Renal cortex interstitium (tissue), 11 donors: ENCODE measurements around the gene TMEM184B. TPM values are rescaled to one million over a fixed set of nuclear protein-coding genes. Genes with fewer than 3 reads are reported as not detected.

Experiments
- DNase-seq, 11 donors: peaks; one replicate each; pipeline ENCODE4 v3.0.0-alpha.2; 2013; ENCODE audit warnings: low read depth in 9 of 11, low spot score in 4 of 11; ENCODE audit errors: extremely low read depth in 1 of 11
- polyA plus RNA-seq, 3 donors: library from polyadenylated mRNA; unstranded; fragments of 120-200 nt; gene quantifications; one replicate each; pipeline ENCODE4 v1.2.1, GENCODE V29; 2013; ENCODE audit not compliant: insufficient read length in 3 of 3

Gene TMEM184B
- polyA plus RNA-seq, 3 donors = 39.8 to 42.2 (median 42.0) TPM

DNA sequence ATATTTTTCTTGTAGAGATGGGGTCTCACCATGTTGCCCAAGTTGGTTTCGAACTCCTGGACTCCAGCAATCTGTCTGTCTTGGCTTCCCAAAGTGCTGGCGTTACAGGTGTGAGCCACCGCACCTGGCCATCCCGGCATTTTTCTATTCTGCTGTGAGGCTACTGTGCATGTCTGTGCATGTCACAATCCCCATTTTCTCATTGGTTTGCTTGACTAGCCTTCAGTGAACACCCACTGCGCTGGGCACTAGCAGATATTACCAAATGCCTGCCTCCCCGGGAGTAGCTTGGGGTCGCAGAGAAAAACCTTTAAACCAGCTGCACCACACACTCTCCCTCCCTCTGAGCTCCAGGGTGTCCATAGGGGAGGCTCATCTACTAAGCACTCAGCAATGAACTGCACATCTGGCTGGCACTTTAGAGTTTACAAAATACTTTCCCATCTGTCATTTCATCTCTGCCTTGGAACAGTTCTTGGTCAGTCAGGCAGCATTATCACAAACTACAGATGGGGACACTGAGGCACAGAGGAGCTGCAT lies 39.5 kb upstream of the TMEM184B start:
- DNase-seq = no peak

DNA sequence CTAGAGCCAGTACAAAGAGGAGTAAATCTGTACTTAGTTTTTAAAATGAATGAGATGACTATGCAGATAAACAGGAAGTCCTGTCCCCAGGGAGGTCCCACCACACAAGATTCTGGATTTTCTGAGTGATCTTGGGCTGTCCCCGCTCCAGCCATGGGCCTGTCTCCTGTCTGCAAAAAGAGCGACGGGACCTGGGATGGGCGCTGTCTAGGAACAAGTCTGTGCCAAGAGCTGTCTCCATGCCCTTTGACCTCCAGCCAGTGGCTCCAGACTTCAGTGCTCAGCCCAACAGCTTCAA lies 38.5 kb upstream of the TMEM184B start:
- no peak for DNase-seq

DNA sequence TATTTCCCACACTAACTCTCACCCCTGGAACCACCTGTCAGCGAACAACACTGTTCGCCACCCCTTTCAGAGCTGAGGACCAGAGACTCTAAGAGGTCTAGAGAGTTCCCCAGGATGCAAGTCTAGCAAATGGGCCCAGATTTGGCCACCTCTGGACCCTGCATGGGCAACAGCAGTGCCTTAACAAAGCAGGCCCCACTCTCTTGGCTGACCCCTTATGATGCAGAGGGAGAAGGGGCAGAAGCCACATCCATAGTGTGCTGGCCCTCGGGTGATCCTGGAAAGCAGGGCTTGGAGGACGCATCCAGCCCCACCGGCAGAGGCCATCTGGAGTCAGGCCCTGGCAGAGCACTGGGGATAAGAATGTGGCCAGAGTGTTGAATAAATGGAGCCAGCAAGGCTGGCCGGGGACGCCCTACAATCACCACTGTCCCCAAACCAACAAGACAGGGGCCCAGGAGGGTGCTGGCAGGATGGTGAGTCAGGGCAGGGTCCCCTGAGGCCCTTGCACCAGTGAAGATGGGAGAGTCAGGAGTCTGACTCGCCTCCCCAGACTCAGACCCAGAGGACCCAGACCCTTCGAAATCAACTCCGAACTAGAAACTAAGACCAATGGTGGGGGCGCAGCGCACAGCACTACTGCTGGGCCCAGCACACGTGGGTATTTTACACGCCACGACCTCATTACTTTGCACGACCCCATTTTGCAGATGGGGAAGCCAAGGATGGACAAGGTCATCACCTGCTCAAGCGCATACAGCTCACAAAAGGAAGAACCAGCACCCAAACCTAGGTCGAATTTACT lies 37.9 kb upstream of the TMEM184B start:
- no peak for DNase-seq

DNA sequence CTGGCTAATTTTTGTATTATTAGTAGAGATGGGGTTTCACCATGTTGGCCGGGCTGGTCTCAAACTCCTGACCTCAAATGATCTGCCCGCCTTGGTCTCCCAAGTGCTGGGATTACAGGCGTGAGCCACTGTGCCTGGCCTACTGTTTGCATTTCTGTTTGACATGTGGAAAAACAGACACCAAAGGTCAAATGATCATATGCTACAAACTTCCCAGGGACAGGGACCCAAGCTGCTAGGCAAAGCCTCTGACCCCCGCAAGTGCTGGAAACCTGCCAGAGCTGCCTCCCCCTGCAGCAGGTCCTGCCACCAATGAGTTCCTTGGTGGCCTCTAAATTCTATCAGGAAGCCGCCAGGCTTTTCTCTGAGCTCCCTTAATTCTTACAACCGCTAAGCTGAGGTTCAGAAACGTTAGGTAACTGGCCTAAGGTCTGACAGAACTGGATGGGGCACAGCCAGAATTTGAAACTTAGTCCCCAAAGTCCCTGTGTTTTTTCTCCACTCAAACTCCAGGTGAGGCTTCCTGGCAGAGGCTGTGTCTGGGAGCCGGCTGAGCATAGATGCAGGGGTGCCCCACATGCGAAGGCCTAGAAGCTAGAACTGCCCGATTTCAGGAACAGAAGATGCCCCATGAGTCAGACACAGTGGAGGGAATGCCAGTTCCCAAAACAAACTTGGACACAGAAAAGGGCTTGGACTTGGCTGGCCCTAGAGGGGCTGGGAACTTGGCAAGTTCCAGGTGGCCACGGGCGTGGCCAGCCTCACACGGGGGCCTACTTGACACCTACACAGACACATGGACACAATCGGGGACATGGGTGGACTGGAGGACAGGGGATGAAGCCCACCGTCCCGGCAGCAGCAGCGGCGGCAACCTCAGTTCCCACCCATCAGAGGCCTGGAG lies 37.1 kb upstream of the TMEM184B start:
- no peak for DNase-seq

- DNase-seq = no peak
These were observed 36.1 kb upstream of the TMEM184B start for GRCh38 chr22:38308791-38309498.

GRCh38 chr22:38305471-38306448 lies 33.0 kb upstream of the TMEM184B start:
- no peak for DNase-seq

DNA sequence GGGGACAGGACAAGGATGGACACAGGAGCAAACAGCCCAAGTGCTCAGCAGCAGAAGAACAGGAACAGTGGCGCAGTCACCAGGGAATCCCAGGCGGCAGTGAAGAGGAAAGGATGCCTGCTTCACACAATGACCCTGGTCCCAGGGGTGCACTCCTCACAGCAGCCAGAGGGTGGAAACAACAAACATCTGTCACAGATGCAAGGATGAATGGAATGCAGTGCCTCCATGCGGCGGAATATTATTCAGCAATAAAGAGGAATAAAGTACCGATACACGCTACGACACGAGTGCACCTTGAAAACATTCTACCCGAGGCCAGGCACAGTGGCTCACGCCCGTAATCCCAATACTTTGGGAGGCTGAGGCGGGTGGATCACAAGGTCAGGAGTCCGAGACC lies 31.7 kb upstream of the TMEM184B start:
- DNase-seq = no peak

- no peak for DNase-seq
These were observed 31.2 kb upstream of the TMEM184B start for GRCh38 chr22:38303974-38304373.

GRCh38 chr22:38302906-38303305 lies 30.1 kb upstream of the TMEM184B start:
- DNase-seq = no peak

GRCh38 chr22:38300946-38301345 lies 28.1 kb upstream of the TMEM184B start:
- no peak for DNase-seq

GRCh38 chr22:38300197-38300945 lies 27.6 kb upstream of the TMEM184B start:
- DNase-seq = no peak

DNA sequence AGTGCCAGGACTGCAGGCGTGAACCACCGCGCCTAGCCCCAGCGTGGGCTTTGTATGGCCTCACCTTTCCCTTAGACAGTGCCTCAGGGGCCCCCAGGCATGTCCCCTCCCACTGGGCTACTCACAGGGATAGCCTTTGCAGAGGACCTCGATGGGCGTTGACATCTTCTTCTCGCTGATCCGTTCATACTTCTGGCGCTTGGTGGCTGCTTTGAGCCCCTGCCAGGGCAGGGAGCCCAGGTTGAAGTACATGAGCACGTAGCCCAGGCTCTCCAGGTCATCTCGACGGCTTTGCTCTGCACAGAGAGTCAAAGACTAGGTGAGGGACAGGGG lies 26.9 kb upstream of the TMEM184B start:
- DNase-seq = no peak

- no peak for DNase-seq
These were observed 25.6 kb upstream of the TMEM184B start for GRCh38 chr22:38298312-38299005.

DNA sequence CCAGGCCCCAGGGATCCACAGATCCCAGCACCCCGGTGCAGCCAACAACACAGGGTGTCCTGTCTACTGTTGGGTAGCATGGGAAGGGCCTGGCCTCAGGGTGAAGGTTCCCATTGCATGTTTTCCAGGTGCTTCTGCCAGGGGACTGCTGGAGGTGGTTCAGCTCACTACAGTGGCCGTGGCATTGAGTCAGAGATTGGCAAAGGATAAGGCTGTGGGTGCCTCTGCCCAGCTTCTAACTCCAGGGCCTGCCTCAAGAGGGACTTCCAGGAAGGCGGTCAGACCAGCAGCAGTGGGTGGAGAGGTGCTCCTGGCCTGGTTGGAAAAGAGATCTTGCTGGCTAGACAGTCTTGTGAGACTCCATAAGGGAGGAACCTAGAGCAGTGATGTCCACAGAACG lies 23.6 kb upstream of the TMEM184B start:
- no peak for DNase-seq

- DNase-seq = no peak
These were observed 23.1 kb upstream of the TMEM184B start for GRCh38 chr22:38295863-38296262.

DNA sequence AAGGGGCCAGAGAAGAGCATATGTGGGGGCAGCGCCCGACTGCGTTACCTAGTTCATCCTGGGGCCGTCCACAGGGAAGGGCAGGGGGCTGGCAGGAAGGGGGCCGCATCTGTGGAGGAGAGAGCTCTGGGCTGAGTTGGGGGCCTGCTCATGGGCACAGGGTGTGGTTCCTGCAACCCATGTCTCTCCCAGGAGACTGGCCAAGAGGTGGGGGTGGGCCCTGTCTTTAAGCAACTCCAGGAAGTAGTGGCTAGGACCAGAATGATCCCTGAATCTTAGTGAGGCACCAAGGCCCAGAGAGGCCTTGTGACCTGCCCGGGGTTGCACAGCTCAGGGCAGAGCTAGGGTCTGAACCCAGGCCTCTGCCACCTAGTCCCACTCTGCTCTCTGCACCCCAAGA lies 22.5 kb upstream of the TMEM184B start:
- DNase-seq = no peak

GRCh38 chr22:38294193-38294592 lies 21.4 kb upstream of the TMEM184B start:
- DNase-seq = no peak
